ENCODE results near the gene SARNP.

- TF ChIP-seq CTCF (IDR thresholded peaks at IDR 0.05) (no peak), POLR2A (IDR thresholded peaks at IDR 0.05) (no peak)
Measured at GRCh38 chr12:55729819-55730818, 87.4 kb downstream of the SARNP start.

All from transverse colon (tissue), 3 donors.